Esophagus squamous epithelium (tissue), 4 donors: Measurements from ENCODE around the gene GAB2.

Experiments
- POLR2A ChIP-seq, 4 donors: fragments of 450-650 bp; IDR thresholded peaks; one replicate each; pipeline ENCODE4 v1.6.1; 2017; ENCODE audit warnings: antibody characterized with exemption in 4 of 4, mild to moderate bottlenecking in 4 of 4, moderate library complexity in 3 of 4
- TF ChIP-seq, protein P1 (sequence below), 6 experiments: fragments of 450-650 bp in 4 of 6; fragments of 200-600 bp in 2 of 6; sonication (generic) in 2 of 6; IDR thresholded peaks; one replicate each; pipeline ENCODE4 v1.5.1; 2016 to 2019; ENCODE audit warnings: antibody characterized with exemption in 6 of 6, mild to moderate bottlenecking in 4 of 6, moderate library complexity in 4 of 6

- TF ChIP-seq, protein P1, sequence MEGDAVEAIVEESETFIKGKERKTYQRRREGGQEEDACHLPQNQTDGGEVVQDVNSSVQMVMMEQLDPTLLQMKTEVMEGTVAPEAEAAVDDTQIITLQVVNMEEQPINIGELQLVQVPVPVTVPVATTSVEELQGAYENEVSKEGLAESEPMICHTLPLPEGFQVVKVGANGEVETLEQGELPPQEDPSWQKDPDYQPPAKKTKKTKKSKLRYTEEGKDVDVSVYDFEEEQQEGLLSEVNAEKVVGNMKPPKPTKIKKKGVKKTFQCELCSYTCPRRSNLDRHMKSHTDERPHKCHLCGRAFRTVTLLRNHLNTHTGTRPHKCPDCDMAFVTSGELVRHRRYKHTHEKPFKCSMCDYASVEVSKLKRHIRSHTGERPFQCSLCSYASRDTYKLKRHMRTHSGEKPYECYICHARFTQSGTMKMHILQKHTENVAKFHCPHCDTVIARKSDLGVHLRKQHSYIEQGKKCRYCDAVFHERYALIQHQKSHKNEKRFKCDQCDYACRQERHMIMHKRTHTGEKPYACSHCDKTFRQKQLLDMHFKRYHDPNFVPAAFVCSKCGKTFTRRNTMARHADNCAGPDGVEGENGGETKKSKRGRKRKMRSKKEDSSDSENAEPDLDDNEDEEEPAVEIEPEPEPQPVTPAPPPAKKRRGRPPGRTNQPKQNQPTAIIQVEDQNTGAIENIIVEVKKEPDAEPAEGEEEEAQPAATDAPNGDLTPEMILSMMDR (IDR thresholded peaks at IDR 0.05) = no peak
- no peak for TF ChIP-seq POLR2A (IDR thresholded peaks at IDR 0.05)
Observed at GRCh38 chr11:78345450-78345849, 72.2 kb downstream of the GAB2 start.
